Effector memory CD8-positive, alpha-beta T cell (primary cell): Measurements from ENCODE around the gene PIP4K2A.
"Not testable (repeated sequence)": the region's sequence is repeated elsewhere in the genome, so short reads cannot be mapped to it uniquely, and the experiment has no call there.

Experiments used
- ATAC-seq: fragments of 150-1000 bp; cut with Tn5 transposase; replicated peaks from 2 replicates; pipeline ENCODE4 v1.10.0; 2021; ENCODE audit warnings: mild to moderate bottlenecking, moderate library complexity
- DNase-seq, 3 experiments: peaks; one replicate each; pipeline ENCODE4 v3.0.0; 2021
- H3K27ac Mint-ChIP-seq, 2 donors: one replicate each; pipeline ENCODE4 v1.8.0; 2022; ENCODE audit warnings: mild to moderate bottlenecking in 2 of 2, mixed read lengths in 2 of 2, moderate library complexity in 2 of 2
- H3K27me3 Mint-ChIP-seq, 2 donors: one replicate each; pipeline ENCODE4 v1.8.0; 2022; ENCODE audit warnings: mixed read lengths in 2 of 2
- H3K36me3 Mint-ChIP-seq: one replicate; pipeline ENCODE4 v1.8.0; 2022; ENCODE audit warnings: mild to moderate bottlenecking, moderate library complexity, mixed read lengths; ENCODE audit not compliant: insufficient read depth
- H3K4me1 Mint-ChIP-seq, 2 donors: one replicate each; pipeline ENCODE4 v1.8.0; 2022; ENCODE audit warnings: low read depth in 2 of 2, mixed read lengths in 2 of 2
- H3K4me3 Mint-ChIP-seq, 2 donors: one replicate each; pipeline ENCODE4 v1.8.0; 2022; ENCODE audit warnings: mild to moderate bottlenecking in 2 of 2, mixed read lengths in 2 of 2, moderate library complexity in 2 of 2
- H3K9me3 Mint-ChIP-seq, 2 donors: one replicate each; pipeline ENCODE4 v1.8.0; 2022; ENCODE audit warnings: mixed read lengths in 2 of 2

PIP4K2A gene

GRCh38 chr10:22699976-22700375, 14.4 kb downstream of the PIP4K2A start:
- ATAC-seq = no peak
- H3K36me3 Mint-ChIP-seq = peaks cover 23% of the 10 kb centered on the region
- DNase-seq = no peak
- no peaks in the 10 kb centered on the region for H3K27me3 Mint-ChIP-seq
- no peaks in the 10 kb centered on the region for H3K9me3 Mint-ChIP-seq
- H3K4me1 Mint-ChIP-seq = peaks cover 68 to 75% of the 10 kb centered on the region in 2 donors
- H3K4me3 Mint-ChIP-seq = peak overlapping the region; percentile 66 to 92
- H3K27ac Mint-ChIP-seq = peak overlapping the region; percentile 78 to 81

- peak overlapping the region; percentile 49 to 81 for H3K27ac Mint-ChIP-seq
- H3K9me3 Mint-ChIP-seq = no peaks in the 10 kb centered on the region
- peaks cover 20% of the 10 kb centered on the region for H3K36me3 Mint-ChIP-seq
- no peak for DNase-seq
- H3K4me1 Mint-ChIP-seq = peaks cover 59 to 71% of the 10 kb centered on the region in 2 donors
- H3K4me3 Mint-ChIP-seq = peak overlapping the region; percentile 54 to 92
- no peak for ATAC-seq
- H3K27me3 Mint-ChIP-seq = no peaks in the 10 kb centered on the region
Measured at GRCh38 chr10:22698941-22699440, 15.4 kb downstream of the PIP4K2A start.

- H3K27ac Mint-ChIP-seq = no peak overlapping the region
- DNase-seq (no peak), ATAC-seq (no peak)
- peaks cover 12% of the 10 kb centered on the region for H3K36me3 Mint-ChIP-seq
- H3K4me1 Mint-ChIP-seq = peaks cover 60 to 72% of the 10 kb centered on the region in 2 donors
- peak overlapping the region in 1 of 2 donors; percentile 25 for H3K4me3 Mint-ChIP-seq
- no peaks in the 10 kb centered on the region for H3K27me3 Mint-ChIP-seq
- H3K9me3 Mint-ChIP-seq = no peaks in the 10 kb centered on the region
Measured at GRCh38 chr10:22697800-22698199, 16.6 kb downstream of the PIP4K2A start.

GRCh38 chr10:22697101-22697500, 17.3 kb downstream of the PIP4K2A start:
- Mint-ChIP-seq H3K36me3 (peaks cover 12% of the 10 kb centered on the region), H3K9me3 (no peaks in the 10 kb centered on the region), H3K4me3 (peak overlapping the region in 1 of 2 donors; percentile 50), H3K27ac (no peak overlapping the region), H3K27me3 (no peaks in the 10 kb centered on the region), H3K4me1 (peaks cover 60 to 72% of the 10 kb centered on the region in 2 donors)
- no peak for DNase-seq
- ATAC-seq = no peak

GRCh38 chr10:22693860-22694259, 20.5 kb downstream of the PIP4K2A start:
- Mint-ChIP-seq H3K4me1 (peaks cover 58 to 72% of the 10 kb centered on the region in 2 donors), H3K27ac (peak overlapping the region; percentile 85 to 97), H3K36me3 (peaks cover 6% of the 10 kb centered on the region), H3K4me3 (peak overlapping the region; percentile 57 to 69), H3K9me3 (no peaks in the 10 kb centered on the region), H3K27me3 (no peaks in the 10 kb centered on the region)
- DNase-seq (no peak), ATAC-seq (no peak)

- H3K27me3 Mint-ChIP-seq = no peaks in the 10 kb centered on the region
- H3K36me3 Mint-ChIP-seq = peaks cover 6% of the 10 kb centered on the region
- H3K27ac Mint-ChIP-seq = peak overlapping the region; percentile 85 to 97
- peaks cover 62 to 76% of the 10 kb centered on the region in 2 donors for H3K4me1 Mint-ChIP-seq
- DNase-seq (no peak), ATAC-seq (peak; percentile 81)
- H3K9me3 Mint-ChIP-seq = no peaks in the 10 kb centered on the region
- H3K4me3 Mint-ChIP-seq = peak overlapping the region; percentile 57 to 69
Measured at GRCh38 chr10:22693371-22693784, 21.0 kb downstream of the PIP4K2A start.

- peak overlapping the region in 1 of 2 donors; percentile 29 for H3K4me3 Mint-ChIP-seq
- H3K9me3 Mint-ChIP-seq, ATAC-seq, H3K27me3 Mint-ChIP-seq, DNase-seq, H3K36me3 Mint-ChIP-seq: not testable (repeated sequence)
- peaks cover 67 to 84% of the 10 kb centered on the region in 2 donors for H3K4me1 Mint-ChIP-seq
- H3K27ac Mint-ChIP-seq = peak overlapping the region; percentile 85 to 97
Measured at GRCh38 chr10:22692119-22692518, 22.3 kb downstream of the PIP4K2A start.

GRCh38 chr10:22690614-22691431, 23.6 kb downstream of the PIP4K2A start:
- H3K36me3 Mint-ChIP-seq = peaks cover 11% of the 10 kb centered on the region
- H3K4me3 Mint-ChIP-seq = peak overlapping the region; percentile 53 to 64
- no peak for ATAC-seq
- H3K27ac Mint-ChIP-seq = peak overlapping the region; percentile 73 to 97
- peaks cover 68 to 85% of the 10 kb centered on the region in 2 donors for H3K4me1 Mint-ChIP-seq
- no peaks in the 10 kb centered on the region for H3K9me3 Mint-ChIP-seq
- H3K27me3 Mint-ChIP-seq = no peaks in the 10 kb centered on the region
- no peak for DNase-seq

GRCh38 chr10:22690158-22690557, 24.2 kb downstream of the PIP4K2A start:
- H3K27ac Mint-ChIP-seq = peak overlapping the region; percentile 73 to 97
- peaks cover 14% of the 10 kb centered on the region for H3K36me3 Mint-ChIP-seq
- H3K27me3 Mint-ChIP-seq = no peaks in the 10 kb centered on the region
- DNase-seq = no peak
- H3K9me3 Mint-ChIP-seq = no peaks in the 10 kb centered on the region
- H3K4me1 Mint-ChIP-seq = peaks cover 68 to 84% of the 10 kb centered on the region in 2 donors
- ATAC-seq = no peak
- H3K4me3 Mint-ChIP-seq = peak overlapping the region; percentile 53 to 64

- DNase-seq (no peak), ATAC-seq (no peak)
- H3K27me3 Mint-ChIP-seq = no peaks in the 10 kb centered on the region
- peaks cover 46% of the 10 kb centered on the region for H3K36me3 Mint-ChIP-seq
- peaks cover 73 to 88% of the 10 kb centered on the region in 2 donors for H3K4me1 Mint-ChIP-seq
- no peaks in the 10 kb centered on the region for H3K9me3 Mint-ChIP-seq
- H3K27ac Mint-ChIP-seq = peak overlapping the region; percentile 96 to 98
- peak overlapping the region; percentile 17 to 47 for H3K4me3 Mint-ChIP-seq
Measured at GRCh38 chr10:22686347-22686746, 28.0 kb downstream of the PIP4K2A start.

- ATAC-seq (no peak), DNase-seq (no peak)
- peaks cover 47% of the 10 kb centered on the region for H3K36me3 Mint-ChIP-seq
- no peaks in the 10 kb centered on the region for H3K27me3 Mint-ChIP-seq
- H3K27ac Mint-ChIP-seq = peak overlapping the region; percentile 96 to 98
- peak overlapping the region; percentile 17 to 47 for H3K4me3 Mint-ChIP-seq
- no peaks in the 10 kb centered on the region for H3K9me3 Mint-ChIP-seq
- H3K4me1 Mint-ChIP-seq = peaks cover 74 to 87% of the 10 kb centered on the region in 2 donors
Measured at GRCh38 chr10:22685926-22686325, 28.5 kb downstream of the PIP4K2A start.

GRCh38 chr10:22684699-22685098, 29.7 kb downstream of the PIP4K2A start:
- Mint-ChIP-seq H3K9me3 (no peaks in the 10 kb centered on the region), H3K4me3 (peak overlapping the region; percentile 58 to 82), H3K36me3 (peaks cover 48% of the 10 kb centered on the region), H3K4me1 (peaks cover 76 to 85% of the 10 kb centered on the region in 2 donors), H3K27ac (peak overlapping the region; percentile 96 to 98), H3K27me3 (no peaks in the 10 kb centered on the region)
- DNase-seq = no peak
- no peak for ATAC-seq

GRCh38 chr10:22683140-22683389, 31.3 kb downstream of the PIP4K2A start:
- DNase-seq (peak in 2 of 3 experiments; percentile 25 to 36), ATAC-seq (peak; percentile 23)
- Mint-ChIP-seq H3K4me1 (peaks cover 72 to 85% of the 10 kb centered on the region in 2 donors), H3K27me3 (no peaks in the 10 kb centered on the region), H3K27ac (peak overlapping the region; percentile 96 to 98), H3K36me3 (peaks cover 51% of the 10 kb centered on the region), H3K9me3 (no peaks in the 10 kb centered on the region), H3K4me3 (peak overlapping the region; percentile 58 to 82)
